Mucosa of descending colon (tissue), 3 donors: ENCODE results near the gene MTCH1. TPM values are rescaled to one million over a fixed set of nuclear protein-coding genes. Genes with fewer than 3 reads are reported as not detected.

ENCODE experiments used
- ATAC-seq: fragments of 200-7000 bp; cut with Tn5 transposase; one replicate; pipeline ENCODE4 v1.9.1; 2020; ENCODE audit warnings: mild to moderate bottlenecking, moderate library complexity
- DNase-seq, 3 donors: peaks; one replicate each; pipeline ENCODE4 v3.0.0-alpha.2; 2020
- H3K36me3 ChIP-seq: fragments of 200-600 bp; one replicate; pipeline ENCODE4 v1.8.0; 2021; ENCODE audit warnings: low read depth, mild to moderate bottlenecking
- H3K4me1 ChIP-seq: fragments of 200-600 bp; one replicate; pipeline ENCODE4 v1.8.0; 2021; ENCODE audit warnings: low read depth, mild to moderate bottlenecking
- H3K4me3 ChIP-seq: fragments of 200-600 bp; one replicate; pipeline ENCODE4 v1.8.0; 2021; ENCODE audit warnings: mild to moderate bottlenecking
- H3K9me3 ChIP-seq: fragments of 200-600 bp; one replicate; pipeline ENCODE4 v1.8.0; 2021; ENCODE audit warnings: mild to moderate bottlenecking
- intact Hi-C, 2 donors: fragments of 100-400 bp; cut with DNase I in 1 of 2; cut with micrococcal nuclease in 1 of 2; formaldehyde crosslinking; loops; one replicate each; pipeline versions ENCODE4 v1.11.0 to v1.11.1; 2022; cut with DNase I, micrococcal nuclease
- total RNA-seq, 3 donors: library from RNA; stranded (reverse); fragmentation: NEBNext Ultra II Directional in 2 of 3; extraction: Animal tissue kit (Norgen Biotek cat#: 25700) in 2 of 3; gene quantifications; one replicate each; pipeline versions ENCODE4 v1.2.1 to v1.2.4, GENCODE V29; 2021 to 2023
- TF ChIP-seq, protein P1 (sequence below): fragments of 200-600 bp; IDR thresholded peaks from one replicate; pipeline ENCODE4 v1.8.0; 2022; ENCODE audit warnings: antibody characterized with exemption, mild to moderate bottlenecking
- donor health status: DM: no; HTN: no; CAD: no; lungs with moderate emphysema.
- donor health status: DM: no; HTN: no; CAD: no.
- donor health status: DM: no; HTN: yes; CAD: no.

Gene MTCH1
- total RNA-seq, 3 donors from 2014 or later = 153 to 186 (median 157) TPM

DNA sequence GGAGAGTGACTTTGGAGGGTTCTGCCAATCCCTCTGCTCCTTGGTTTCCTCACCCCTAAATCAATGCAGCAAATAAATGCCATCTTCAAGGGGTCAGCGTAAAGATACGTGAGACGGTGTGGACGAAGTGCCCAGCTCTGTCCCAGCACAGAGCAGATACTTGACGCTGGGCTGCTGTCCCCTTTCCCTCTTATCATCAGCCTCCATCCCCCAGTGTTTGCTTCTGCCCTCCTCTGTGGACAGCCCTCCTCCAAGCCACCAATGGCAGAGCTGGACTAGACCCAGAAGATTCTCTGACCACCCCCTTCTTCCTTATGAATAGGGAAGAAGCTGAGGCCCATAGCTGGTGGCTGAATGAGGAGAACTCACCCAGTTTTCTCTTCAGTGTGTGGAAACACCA lies 49.2 kb downstream of the MTCH1 start:
- no peaks in the 10 kb centered on the region for H3K36me3 ChIP-seq
- intact Hi-C loops = no loop called here
- H3K9me3 ChIP-seq = no peaks in the 10 kb centered on the region
- DNase-seq = no peak
- TF ChIP-seq, protein P1, sequence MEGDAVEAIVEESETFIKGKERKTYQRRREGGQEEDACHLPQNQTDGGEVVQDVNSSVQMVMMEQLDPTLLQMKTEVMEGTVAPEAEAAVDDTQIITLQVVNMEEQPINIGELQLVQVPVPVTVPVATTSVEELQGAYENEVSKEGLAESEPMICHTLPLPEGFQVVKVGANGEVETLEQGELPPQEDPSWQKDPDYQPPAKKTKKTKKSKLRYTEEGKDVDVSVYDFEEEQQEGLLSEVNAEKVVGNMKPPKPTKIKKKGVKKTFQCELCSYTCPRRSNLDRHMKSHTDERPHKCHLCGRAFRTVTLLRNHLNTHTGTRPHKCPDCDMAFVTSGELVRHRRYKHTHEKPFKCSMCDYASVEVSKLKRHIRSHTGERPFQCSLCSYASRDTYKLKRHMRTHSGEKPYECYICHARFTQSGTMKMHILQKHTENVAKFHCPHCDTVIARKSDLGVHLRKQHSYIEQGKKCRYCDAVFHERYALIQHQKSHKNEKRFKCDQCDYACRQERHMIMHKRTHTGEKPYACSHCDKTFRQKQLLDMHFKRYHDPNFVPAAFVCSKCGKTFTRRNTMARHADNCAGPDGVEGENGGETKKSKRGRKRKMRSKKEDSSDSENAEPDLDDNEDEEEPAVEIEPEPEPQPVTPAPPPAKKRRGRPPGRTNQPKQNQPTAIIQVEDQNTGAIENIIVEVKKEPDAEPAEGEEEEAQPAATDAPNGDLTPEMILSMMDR = no peak
- no peak for ATAC-seq
- H3K4me1 ChIP-seq = no peaks in the 10 kb centered on the region
- H3K4me3 ChIP-seq = no peak overlapping the region

DNA sequence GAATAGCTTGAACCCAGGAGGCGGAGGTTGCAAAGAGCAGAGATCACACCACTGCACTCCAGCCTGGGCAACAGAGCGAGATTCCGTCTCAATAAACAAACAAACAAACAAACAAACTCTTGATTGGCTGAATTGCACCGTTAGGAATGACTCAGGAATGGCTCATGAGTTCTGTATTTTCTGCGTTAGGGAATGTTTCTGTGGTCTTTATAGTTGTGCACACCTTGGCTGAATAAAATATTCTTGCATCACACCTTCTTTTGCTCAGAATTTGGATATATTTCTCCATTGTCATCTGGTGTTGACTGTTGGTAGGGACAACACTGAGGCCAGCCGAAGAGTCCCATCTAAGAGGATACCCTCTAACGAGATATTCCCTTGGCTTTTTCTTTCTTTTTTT lies 51.1 kb downstream of the MTCH1 start:
- no peaks in the 10 kb centered on the region for H3K36me3 ChIP-seq
- no peaks in the 10 kb centered on the region for H3K4me1 ChIP-seq
- H3K9me3 ChIP-seq = no peaks in the 10 kb centered on the region
- DNase-seq (no peak), ATAC-seq (no peak)
- intact Hi-C loops = no loop called here
- no peak overlapping the region for H3K4me3 ChIP-seq
- TF ChIP-seq, protein P1 = no peak

DNA sequence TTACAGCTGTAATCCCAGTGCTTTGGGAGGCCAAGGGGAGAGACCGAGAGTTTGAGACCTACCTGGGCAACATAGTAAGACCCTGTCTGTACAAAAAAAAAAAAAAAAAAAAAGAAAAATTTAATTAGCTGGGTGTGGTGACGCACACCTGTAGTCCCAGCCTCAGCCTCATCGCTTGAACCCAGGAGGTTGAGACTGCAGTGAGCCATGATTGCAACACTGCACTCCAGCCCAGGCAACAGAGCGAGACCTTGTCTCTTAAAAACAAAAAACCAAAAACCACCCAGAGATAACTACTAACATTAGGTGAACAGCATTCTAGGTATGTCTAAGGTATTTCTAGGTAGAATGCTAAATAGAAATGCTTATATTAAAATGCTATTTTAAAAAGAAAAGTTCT lies 52.5 kb downstream of the MTCH1 start:
- no peaks in the 10 kb centered on the region for H3K36me3 ChIP-seq
- no peak overlapping the region for H3K4me3 ChIP-seq
- DNase-seq (no peak), ATAC-seq (no peak)
- no peaks in the 10 kb centered on the region for H3K9me3 ChIP-seq
- TF ChIP-seq, protein P1 = no peak
- H3K4me1 ChIP-seq = no peaks in the 10 kb centered on the region
- intact Hi-C loops = no loop called here

DNA sequence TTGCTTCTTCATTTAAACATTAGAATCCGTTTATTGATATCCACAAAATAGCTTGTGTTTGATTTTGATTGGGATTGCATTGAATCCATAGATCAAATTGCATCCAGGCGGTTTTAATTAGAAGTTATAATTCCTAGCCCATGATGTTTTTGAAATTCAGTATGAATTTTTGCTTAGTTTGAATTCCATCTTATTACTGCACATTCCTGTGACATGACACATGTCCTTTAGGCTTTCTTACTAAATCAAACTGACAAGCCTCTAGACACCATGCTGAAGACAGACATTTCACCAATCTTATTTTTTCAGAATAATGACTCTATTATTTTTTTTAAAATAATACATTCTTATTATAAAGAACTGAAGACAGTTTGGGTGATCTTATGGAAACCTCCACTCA lies 52.9 kb downstream of the MTCH1 start:
- Histone ChIP-seq H3K4me3 (no peak overlapping the region), H3K4me1 (no peaks in the 10 kb centered on the region), H3K36me3 (no peaks in the 10 kb centered on the region), H3K9me3 (no peaks in the 10 kb centered on the region)
- ATAC-seq (no peak), DNase-seq (no peak)
- intact Hi-C loops = no loop called here
- TF ChIP-seq, protein P1 = no peak

DNA sequence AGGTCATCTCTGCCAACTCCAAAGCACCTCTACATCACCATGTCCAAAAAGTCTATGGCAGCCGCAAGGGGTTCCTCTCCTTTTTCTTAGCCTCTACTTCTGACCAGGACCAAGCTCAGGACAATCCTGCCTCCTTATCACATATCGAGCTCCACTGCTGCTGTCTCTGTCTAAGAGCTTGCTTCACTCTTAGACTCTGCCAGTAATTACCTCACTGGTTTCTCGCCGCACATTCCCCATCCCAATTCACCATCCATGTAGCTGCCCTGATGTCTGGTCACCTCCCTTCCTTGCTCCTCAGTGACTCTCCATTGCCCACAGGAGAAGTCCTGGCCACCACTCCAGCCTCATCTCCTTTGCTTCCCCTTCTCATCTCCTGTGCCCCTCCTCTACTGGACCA lies 55.5 kb downstream of the MTCH1 start:
- ATAC-seq (no peak), DNase-seq (no peak)
- intact Hi-C loops = no loop called here
- Histone ChIP-seq H3K36me3 (no peaks in the 10 kb centered on the region), H3K4me1 (peaks cover 11% of the 10 kb centered on the region), H3K4me3 (no peak overlapping the region), H3K9me3 (no peaks in the 10 kb centered on the region)
- TF ChIP-seq, protein P1 = no peak

DNA sequence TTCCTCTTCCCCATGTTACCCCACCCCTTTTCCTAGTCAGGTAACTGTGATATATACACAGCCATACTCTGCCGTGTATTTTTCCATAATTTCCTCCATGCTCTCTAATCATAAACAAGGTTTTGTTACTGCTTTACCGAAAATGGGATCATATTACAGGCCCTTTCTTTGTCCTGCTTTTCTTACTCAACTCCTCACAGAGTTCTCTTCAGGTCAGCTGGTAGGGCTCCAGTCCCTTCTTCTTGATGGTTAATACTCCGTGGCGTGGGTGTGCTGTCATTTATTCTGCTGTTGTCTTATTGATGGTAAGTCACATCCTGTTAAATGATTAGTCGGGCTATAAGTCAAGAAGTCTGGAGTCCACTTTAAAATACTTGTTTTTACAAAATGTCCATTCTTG lies 56.4 kb downstream of the MTCH1 start:
- DNase-seq (no peak), ATAC-seq (no peak)
- no peaks in the 10 kb centered on the region for H3K9me3 ChIP-seq
- no peaks in the 10 kb centered on the region for H3K36me3 ChIP-seq
- H3K4me1 ChIP-seq = peaks cover 11% of the 10 kb centered on the region
- intact Hi-C loops = no loop called here
- TF ChIP-seq, protein P1 = no peak
- H3K4me3 ChIP-seq = no peak overlapping the region
